GM12891 (cell line): ENCODE measurements around the gene TSKU.

Experiments
- POLR2A ChIP-seq: IDR thresholded peaks from 2 replicates; pipeline ENCODE4 v1.6.1; 2011; ENCODE audit warnings: low read depth, low read length, control low read depth
- POLR2AphosphoS5 ChIP-seq: IDR thresholded peaks from 2 replicates; pipeline ENCODE4 v1.6.1; 2011; ENCODE audit warnings: low read depth, low read length, control low read depth
- SPI1 ChIP-seq: IDR thresholded peaks from 2 replicates; pipeline ENCODE4 v1.6.1; 2011; ENCODE audit warnings: low read depth, low read length, control low read depth
- TAF1 ChIP-seq: IDR thresholded peaks from 2 replicates; pipeline ENCODE4 v1.6.1; 2011; ENCODE audit warnings: low read depth, low read length, control low read depth

- no peak for TF ChIP-seq POLR2AphosphoS5
- no peak for TF ChIP-seq POLR2A
- no peak for TF ChIP-seq TAF1
- TF ChIP-seq SPI1, result no peak
These were observed 16.6 kb upstream of the TSKU start for GRCh38 chr11:76766521-76766920.
